Measurements from ENCODE around the gene SET.
"Not testable (repeated sequence)": the region's sequence is repeated elsewhere in the genome, so short reads cannot be mapped to it uniquely, and the experiment has no call there.

SET gene

GRCh38 chr9:128689293-128689774 lies 312 bp downstream of the SET start:
- no peak for FAIRE-seq

GRCh38 chr9:128689820-128690683 lies 1.0 kb downstream of the SET start:
- no peak for FAIRE-seq

- FAIRE-seq = no peak
Observed at GRCh38 chr9:128690684-128691034, 1.6 kb downstream of the SET start.

GRCh38 chr9:128693738-128694137 lies 4.7 kb downstream of the SET start:
- FAIRE-seq = not testable (repeated sequence)

- no peak for FAIRE-seq
Observed at GRCh38 chr9:128694344-128694743, 5.3 kb downstream of the SET start.

GRCh38 chr9:128696923-128697707 lies 8.1 kb downstream of the SET start:
- no peak for FAIRE-seq

GRCh38 chr9:128699096-128699795 lies 10.2 kb downstream of the SET start:
- FAIRE-seq = not testable (repeated sequence)

- no peak for FAIRE-seq
Observed at GRCh38 chr9:128701227-128701854, 12.3 kb downstream of the SET start.

- FAIRE-seq = no peak
Observed at GRCh38 chr9:128702445-128702948, 13.5 kb downstream of the SET start, which contains the start of gene PKN3. Gene PKN3, plus strand, starts transcription at chr9:128702503. Its CDS starts 413 bp downstream, at chr9:128702916.

- FAIRE-seq = no peak
Observed at GRCh38 chr9:128702949-128703615, 14.1 kb downstream of the SET start.

GRCh38 chr9:128703616-128704355 lies 14.8 kb downstream of the SET start:
- FAIRE-seq = no peak

- no peak for FAIRE-seq
Observed at GRCh38 chr9:128704356-128704670, 15.3 kb downstream of the SET start.

GRCh38 chr9:128705051-128705965 lies 16.3 kb downstream of the SET start:
- FAIRE-seq = no peak

- no peak for FAIRE-seq
Observed at GRCh38 chr9:128706045-128706444, 17.0 kb downstream of the SET start.

GRCh38 chr9:128706671-128707381 lies 17.8 kb downstream of the SET start:
- no peak for FAIRE-seq

- no peak for FAIRE-seq
Observed at GRCh38 chr9:128707446-128707845, 18.4 kb downstream of the SET start.

GRCh38 chr9:128712451-128713410 lies 23.7 kb downstream of the SET start:
- no peak for FAIRE-seq

- FAIRE-seq = no peak
Observed at GRCh38 chr9:128713411-128713780, 24.4 kb downstream of the SET start.

All from TTC549 (cell line).